ENCODE results near the gene PI4KB. TPM values are rescaled to one million over a fixed set of nuclear protein-coding genes. Genes with fewer than 3 reads are reported as not detected.

Gene PI4KB
- total RNA-seq: 10 to 100 TPM; 45.4 to 55.3 (median 49.4) TPM

DNA sequence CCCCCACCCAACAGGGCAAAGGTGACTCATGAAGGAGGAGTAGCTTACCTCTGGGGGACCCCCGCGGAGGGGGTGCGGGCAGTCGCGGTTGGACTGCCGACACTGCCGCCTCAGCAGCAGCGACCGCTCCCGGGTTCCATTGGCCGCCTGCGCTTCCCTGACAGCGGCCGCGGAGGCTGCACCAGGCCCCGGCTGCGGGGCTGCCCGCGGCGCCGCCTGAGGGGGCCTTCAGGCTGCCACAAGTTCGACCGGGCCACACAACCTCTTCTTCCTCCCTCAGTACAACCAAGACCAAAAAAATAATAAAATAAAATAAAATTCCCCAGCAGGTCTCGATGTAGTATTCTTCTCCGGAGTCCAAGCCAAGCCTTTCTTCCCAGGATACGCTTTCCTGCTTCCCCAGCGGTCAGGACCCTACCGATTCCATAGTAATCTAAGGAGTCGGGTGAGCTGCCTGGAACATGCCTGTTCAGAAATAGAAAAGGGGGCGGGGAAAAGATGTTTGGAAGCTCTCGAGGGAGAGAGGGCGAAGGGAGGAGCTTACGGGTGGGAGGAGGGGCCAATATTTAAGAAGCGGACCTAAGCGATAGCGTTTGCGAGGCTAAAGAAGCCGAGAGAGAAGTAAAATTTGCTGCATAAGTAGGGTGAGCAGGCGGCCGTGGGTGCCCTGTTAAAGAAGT is at the start of gene PI4KB:
Gene PI4KB (minus strand): TSS at position 194 of the 680 bp plus-strand sequence. CDS start 10,935 bp downstream, outside the sequence.
- peak; percentile 97 for DNase-seq (ENCODE audit: low spot score in 2 of 2)
- 0% methylated on average over 27 to 29 of the region's 40 CpGs for WGBS, 2 donors
- peak within 1 kb of the TSS; percentile 58 for H3K4me3 ChIP-seq (ENCODE audit: low read depth, poor library complexity, severe bottlenecking)
- TF ChIP-seq, protein P1, sequence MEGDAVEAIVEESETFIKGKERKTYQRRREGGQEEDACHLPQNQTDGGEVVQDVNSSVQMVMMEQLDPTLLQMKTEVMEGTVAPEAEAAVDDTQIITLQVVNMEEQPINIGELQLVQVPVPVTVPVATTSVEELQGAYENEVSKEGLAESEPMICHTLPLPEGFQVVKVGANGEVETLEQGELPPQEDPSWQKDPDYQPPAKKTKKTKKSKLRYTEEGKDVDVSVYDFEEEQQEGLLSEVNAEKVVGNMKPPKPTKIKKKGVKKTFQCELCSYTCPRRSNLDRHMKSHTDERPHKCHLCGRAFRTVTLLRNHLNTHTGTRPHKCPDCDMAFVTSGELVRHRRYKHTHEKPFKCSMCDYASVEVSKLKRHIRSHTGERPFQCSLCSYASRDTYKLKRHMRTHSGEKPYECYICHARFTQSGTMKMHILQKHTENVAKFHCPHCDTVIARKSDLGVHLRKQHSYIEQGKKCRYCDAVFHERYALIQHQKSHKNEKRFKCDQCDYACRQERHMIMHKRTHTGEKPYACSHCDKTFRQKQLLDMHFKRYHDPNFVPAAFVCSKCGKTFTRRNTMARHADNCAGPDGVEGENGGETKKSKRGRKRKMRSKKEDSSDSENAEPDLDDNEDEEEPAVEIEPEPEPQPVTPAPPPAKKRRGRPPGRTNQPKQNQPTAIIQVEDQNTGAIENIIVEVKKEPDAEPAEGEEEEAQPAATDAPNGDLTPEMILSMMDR (IDR thresholded peaks at IDR 0.05): no peak
- no peak for TF ChIP-seq POLR2A (IDR thresholded peaks at IDR 0.05)
- intact Hi-C loops (cut with DNase I; ENCODE audit: low total_unique reads): no loop called here

DNA sequence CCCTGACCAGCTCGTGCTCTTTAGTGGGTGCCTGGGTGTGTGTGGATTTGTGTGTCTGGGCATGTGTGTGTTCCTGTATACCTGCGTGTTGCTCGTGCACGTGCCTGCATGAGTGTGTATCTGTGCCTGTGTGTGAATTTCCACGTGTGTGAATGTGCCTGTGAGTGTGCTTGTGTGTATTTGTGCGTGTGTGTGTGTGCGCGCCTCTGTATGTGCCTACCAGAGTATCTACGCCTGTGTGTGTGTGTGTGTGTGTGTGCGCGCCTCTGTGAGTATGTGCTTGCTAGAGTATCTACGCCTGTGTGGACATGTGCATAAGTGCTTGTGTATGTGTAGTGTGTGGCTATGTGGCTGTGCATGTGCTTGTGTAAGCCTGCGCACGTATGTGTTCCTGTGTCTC is 46.0 kb upstream of the PI4KB start:
- intact Hi-C loops (cut with DNase I; ENCODE audit: low total_unique reads): no loop called here
- DNase-seq (ENCODE audit: low spot score in 2 of 2): no peak
- TF ChIP-seq, protein P1 (IDR thresholded peaks at IDR 0.05): no peak
- no peak for TF ChIP-seq POLR2A (IDR thresholded peaks at IDR 0.05)
- H3K4me3 ChIP-seq (ENCODE audit: low read depth, poor library complexity, severe bottlenecking): no peak overlapping the region
- WGBS, 2 donors: 87 to 89% methylated on average over 14 of the region's 14 CpGs

DNA sequence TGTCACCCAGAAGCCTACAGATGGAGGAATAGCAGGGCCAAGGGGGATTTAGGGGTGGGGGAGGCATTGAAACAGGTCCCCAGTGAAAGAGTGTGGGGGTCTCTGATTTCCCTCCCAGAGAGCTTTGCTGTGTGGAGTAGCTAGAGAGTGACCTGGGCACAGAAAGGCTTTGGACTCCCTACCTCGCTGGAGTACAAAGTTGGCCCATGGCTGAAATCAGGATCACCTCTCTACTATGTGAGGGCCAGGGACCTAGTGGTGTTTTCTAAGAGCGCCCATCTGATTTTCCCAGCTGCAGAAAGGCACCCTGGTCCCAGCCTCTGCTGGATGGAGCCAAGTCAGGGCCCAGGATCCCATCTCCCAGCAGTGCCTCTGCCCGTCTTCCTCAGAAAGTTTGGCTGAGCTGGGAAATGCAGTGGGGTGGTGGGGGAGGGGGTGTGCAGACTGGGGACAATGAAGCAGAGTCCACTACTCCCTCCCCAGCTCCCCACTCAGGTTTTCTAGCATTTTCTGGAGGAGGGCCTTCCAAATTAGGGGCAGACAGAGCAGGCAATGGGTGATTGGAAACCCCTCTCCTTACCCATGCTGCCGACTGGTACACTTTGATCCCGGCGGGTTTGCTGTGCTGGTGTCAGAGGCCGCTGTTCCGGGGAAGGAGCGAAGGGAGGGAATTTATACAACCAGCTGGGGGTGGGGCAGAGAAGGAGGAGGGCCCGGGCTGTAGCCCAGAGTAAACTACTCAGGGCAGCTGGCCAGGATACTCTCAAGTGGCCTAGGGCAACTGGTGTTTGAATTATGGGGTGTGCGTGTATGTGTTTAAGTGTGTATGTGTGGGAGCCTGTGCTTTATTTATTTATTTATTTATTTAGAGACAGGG is 45.1 kb upstream of the PI4KB start, which contains the start of gene SELENBP1:
Gene SELENBP1 (minus strand): TSS at position 648 of the 877 bp plus-strand sequence. CDS start 64 bp downstream, at position 584.
- WGBS, 2 donors: 19 to 25% methylated on average over 11 of the region's 11 CpGs
- intact Hi-C loops (cut with DNase I; ENCODE audit: low total_unique reads): no loop called here
- TF ChIP-seq, protein P1 (IDR thresholded peaks at IDR 0.05): no peak
- no peak for TF ChIP-seq POLR2A (IDR thresholded peaks at IDR 0.05)
- H3K4me3 ChIP-seq (ENCODE audit: low read depth, poor library complexity, severe bottlenecking): no peak within 1 kb of the TSS
- peak; percentile 70 to 94 for DNase-seq (ENCODE audit: low spot score in 2 of 2)

DNA sequence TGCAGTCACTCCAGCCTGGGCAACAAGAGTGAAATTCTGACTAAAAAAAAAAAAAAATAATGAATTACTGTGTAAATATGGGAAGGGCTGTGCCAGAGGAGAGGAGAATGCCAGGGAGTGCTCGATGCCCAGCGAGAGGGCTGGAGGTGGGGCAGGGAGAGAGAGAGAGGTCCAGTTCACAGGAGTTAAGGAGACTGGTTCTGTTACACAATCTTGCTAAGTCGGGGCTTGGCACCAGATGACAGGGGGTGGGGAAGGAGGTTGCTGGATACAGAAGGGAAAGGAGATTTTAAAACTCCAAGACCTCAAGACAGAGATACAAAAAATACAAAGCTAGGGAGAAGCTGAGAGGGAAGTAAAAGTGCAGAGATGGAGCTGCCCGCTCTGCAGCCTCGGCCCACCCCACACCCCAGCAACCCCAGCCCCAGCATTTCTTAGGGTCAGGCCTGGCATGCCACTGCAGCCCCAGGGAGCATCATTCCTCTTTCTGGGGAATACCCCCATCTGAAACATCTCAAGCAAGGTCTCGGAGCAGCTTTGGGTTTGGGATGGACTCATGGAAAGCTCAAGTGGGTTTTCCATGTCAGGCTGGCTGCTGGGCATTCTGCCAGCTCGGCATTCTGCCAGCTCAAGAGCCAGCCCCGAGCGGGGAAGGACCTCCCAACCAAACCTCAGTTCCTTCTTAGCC is 44.3 kb upstream of the PI4KB start:
- intact Hi-C loops (cut with DNase I; ENCODE audit: low total_unique reads): no loop called here
- no peak overlapping the region for H3K4me3 ChIP-seq (ENCODE audit: low read depth, poor library complexity, severe bottlenecking)
- DNase-seq (ENCODE audit: low spot score in 2 of 2): peak; percentile 49 to 91
- no peak for TF ChIP-seq POLR2A (IDR thresholded peaks at IDR 0.05)
- TF ChIP-seq, protein P1 (IDR thresholded peaks at IDR 0.05): no peak
- WGBS, 2 donors: 13 to 18% methylated on average over 9 of the region's 9 CpGs

DNA sequence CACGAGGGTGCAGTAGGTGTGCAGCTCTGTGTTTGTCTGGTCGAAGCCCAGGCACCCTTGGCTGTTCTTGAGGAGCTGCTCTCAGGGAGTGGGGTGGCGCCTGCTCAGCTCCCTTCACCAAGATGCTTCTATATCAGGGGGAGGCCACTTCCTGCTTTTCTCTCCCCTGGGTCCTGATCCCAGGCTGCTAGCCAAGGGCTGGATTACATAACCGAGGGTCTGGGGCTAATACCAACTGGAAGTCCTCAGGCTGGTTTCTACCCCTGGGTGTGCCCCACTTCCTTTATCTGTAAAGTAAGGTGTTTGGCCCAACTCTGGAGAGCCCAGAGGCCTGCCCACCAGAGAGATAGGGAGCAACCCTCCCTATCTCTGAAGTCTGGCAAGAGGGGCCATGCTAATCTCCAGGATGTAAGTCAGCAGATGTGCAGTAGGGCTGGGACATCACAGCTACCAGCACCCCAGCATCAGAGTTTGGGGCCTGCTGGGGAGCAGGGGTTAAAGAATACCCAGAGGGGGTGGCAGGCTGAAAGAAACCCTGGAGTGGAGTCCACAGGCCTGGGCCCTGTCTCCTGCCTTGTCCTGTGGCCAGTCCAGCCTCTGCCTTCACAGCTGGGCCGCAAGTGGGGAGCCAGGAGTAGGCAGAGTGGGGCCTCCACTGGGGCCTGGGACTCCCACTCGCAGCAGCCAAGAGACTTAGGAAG is 43.1 kb upstream of the PI4KB start:
- DNase-seq (ENCODE audit: low spot score in 2 of 2): no peak
- intact Hi-C loops (cut with DNase I; ENCODE audit: low total_unique reads): no loop called here
- H3K4me3 ChIP-seq (ENCODE audit: low read depth, poor library complexity, severe bottlenecking): no peak overlapping the region
- TF ChIP-seq, protein P1 (IDR thresholded peaks at IDR 0.05): no peak
- no peak for TF ChIP-seq POLR2A (IDR thresholded peaks at IDR 0.05)
- 66% methylated on average over 6 of the region's 6 CpGs for WGBS, 2 donors

Data from lower leg skin (tissue), 4 donors.